Measurements from ENCODE around the gene LRP2.
A peak's percentile ranks its signal among the peaks of the same experiment; 100 is the strongest.

LRP2 gene

DNA sequence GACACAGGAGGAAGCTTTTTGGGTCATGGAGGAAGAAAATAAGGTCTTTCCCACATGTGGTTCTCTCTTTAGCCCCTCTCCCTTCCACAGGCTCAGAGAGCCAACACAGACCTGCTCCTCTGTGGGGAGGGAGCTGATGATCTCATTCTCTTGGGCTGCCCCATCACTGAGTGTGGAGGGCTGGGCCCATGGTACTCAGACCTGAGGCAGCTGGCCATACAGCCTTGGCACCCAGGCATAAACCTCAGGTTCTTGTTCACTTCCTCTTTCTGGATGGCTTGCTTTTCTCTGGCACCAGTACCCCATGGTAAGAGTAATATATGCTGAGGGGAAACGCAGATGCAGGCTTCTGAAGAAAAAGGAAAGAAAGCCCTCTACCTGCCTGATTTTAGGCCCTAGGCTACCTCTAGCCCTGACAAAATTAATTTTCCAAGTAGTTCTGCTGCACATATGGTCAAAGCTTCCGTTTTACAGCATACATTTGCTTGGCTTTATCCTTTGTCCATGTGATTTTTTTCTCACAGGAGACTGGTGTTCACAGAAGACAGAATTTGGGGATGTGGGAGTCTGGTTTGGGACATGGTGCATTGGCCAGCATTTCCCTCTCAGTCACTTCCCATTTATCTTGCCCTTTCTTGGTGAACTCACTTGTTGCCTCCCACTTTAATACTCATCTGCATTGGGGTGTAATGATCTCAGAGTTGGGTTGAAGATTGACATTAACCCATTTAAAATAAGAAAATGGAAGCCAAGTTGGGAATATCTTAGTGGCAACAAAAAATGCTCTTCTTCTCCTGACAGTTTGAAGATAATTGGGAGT lies 281.9 kb downstream of the LRP2 start:
- peak; percentile 79 for DNase-seq

DNA sequence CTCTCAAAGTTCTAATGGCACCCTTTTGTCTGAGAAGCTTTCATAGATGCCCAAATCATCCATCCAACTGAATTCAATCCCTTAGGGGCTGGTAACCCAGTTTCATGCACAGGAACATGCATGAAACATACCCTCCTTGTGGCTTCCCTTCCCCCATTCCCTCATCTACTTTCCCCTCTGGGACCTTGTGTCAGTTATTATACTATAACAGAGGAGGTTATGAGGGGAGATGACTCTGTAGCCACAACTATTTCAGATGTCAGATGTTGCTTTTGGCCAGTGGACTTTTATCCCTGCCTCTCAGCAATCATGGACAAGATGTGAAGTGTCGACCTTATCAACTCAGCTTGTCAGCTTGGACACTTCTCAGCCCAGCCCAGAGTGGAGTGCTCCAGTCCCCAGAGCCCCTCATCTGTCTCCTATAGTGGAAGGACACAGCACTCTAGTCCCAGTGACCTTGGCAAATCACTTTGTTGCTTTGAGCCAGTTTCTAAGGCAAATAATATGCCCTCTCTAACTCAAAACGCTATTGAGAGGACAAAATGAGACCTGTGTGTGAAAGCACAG lies 284.6 kb downstream of the LRP2 start:
- no peak for DNase-seq

All from RPMI8226 (cell line).